SK-N-SH (cell line): ENCODE results near the gene ING1. TPM values are rescaled to one million over a fixed set of nuclear protein-coding genes. Genes with fewer than 3 reads are reported as not detected.

Experiments
- CTCF ChIA-PET: fragments of 300-600, 350-600 bp; formaldehyde crosslinking; extraction: SDS; loops from one replicate; lab custom pipeline; 2021; lab: Yijun Ruan, JAX
- POLR2A ChIA-PET: fragments of 350-600 bp; sonication (Branson Sonifier 250); formaldehyde crosslinking; extraction: SDS; loops from one replicate; lab custom pipeline; 2020; ENCODE audit warnings: antibody characterized with exemption, inconsistent platforms; lab: Yijun Ruan, JAX
- DNase-seq: peaks from one replicate; pipeline ENCODE4 v3.0.0; 2012
- H2AFZ ChIP-seq: fragments of 200-600 bp; sonication (generic); 2 replicates; pipeline ENCODE4 v1.8.1; 2016; ENCODE audit warnings: antibody characterized with exemption, mild to moderate bottlenecking, low read depth
- H3F3A ChIP-seq: fragments of 200-600 bp; sonication (generic); replicated peaks from 2 replicates; pipeline ENCODE3; 2016; ENCODE audit warnings: antibody characterized with exemption, mild to moderate bottlenecking; ENCODE audit not compliant: insufficient read depth
- H3K27ac ChIP-seq, 2 experiments: fragments of 200-500 bp in 1 of 2; fragments of 200-600 bp in 1 of 2; sonication (Bioruptor generic) in 1 of 2; sonication (generic), shearing (Covaris generic) in 1 of 2; 2 replicates each; pipeline versions ENCODE4 v1.5.1 to v1.6.1; 2014 to 2016; ENCODE audit warnings: low read depth in 2 of 2, inconsistent platforms in 1 of 2, low read length in 1 of 2, mild to moderate bottlenecking in 1 of 2, mixed read lengths in 1 of 2
- H3K27me3 ChIP-seq: fragments of 200-600 bp; sonication (generic), shearing (Covaris generic); 2 replicates; pipeline ENCODE4 v1.6.1; 2016; ENCODE audit warnings: mixed run types; ENCODE audit not compliant: insufficient read depth
- H3K36me3 ChIP-seq, 2 experiments: fragments of 200-500 bp in 1 of 2; fragments of 200-600 bp in 1 of 2; sonication (Bioruptor generic) in 1 of 2; sonication (generic) in 1 of 2; replicated peaks in 1 of 2; 2 replicates each; pipeline versions ENCODE3 to v1.5.1; 2014 to 2016; ENCODE audit warnings: low read length in 1 of 2, mild to moderate bottlenecking in 1 of 2; ENCODE audit not compliant: insufficient read depth in 2 of 2, control insufficient read depth in 1 of 2
- H3K4me1 ChIP-seq, 2 experiments: fragments of 200-500 bp in 1 of 2; fragments of 200-600 bp in 1 of 2; sonication (Bioruptor generic) in 1 of 2; sonication (generic), shearing (Covaris generic) in 1 of 2; 2 replicates each; pipeline versions ENCODE4 v1.5.1 to v1.6.1; 2014 to 2016; ENCODE audit warnings: low read depth in 1 of 2, low read length in 1 of 2, mixed run types in 1 of 2; ENCODE audit not compliant: insufficient read depth in 2 of 2, control insufficient read depth in 1 of 2
- H3K4me2 ChIP-seq: fragments of 200-600 bp; sonication (generic), shearing (Covaris generic); 2 replicates; pipeline ENCODE4 v1.6.1; 2017; ENCODE audit warnings: mixed run types
- H3K4me3 ChIP-seq, 2 experiments: fragments of 200-500 bp in 1 of 2; fragments of 200-600 bp in 1 of 2; sonication (Bioruptor generic) in 1 of 2; sonication (generic), shearing (Covaris generic) in 1 of 2; 2 replicates each; pipeline versions ENCODE4 v1.5.1 to v1.8.1; 2014 to 2016; ENCODE audit warnings: low read depth in 2 of 2, inconsistent platforms in 1 of 2, low read length in 1 of 2, mild to moderate bottlenecking in 1 of 2, mixed read lengths in 1 of 2, moderate library complexity in 1 of 2
- H3K79me2 ChIP-seq: fragments of 200-600 bp; sonication (generic); 2 replicates; pipeline ENCODE4 v1.8.1; 2017; ENCODE audit warnings: mild to moderate bottlenecking; ENCODE audit not compliant: insufficient read depth
- H3K9ac ChIP-seq: fragments of 200-600 bp; sonication (generic); 2 replicates; pipeline ENCODE4 v1.6.1; 2017; ENCODE audit warnings: mixed run types
- H3K9me2 ChIP-seq: fragments of 200-600 bp; sonication (generic); 2 replicates; pipeline ENCODE4 v1.6.1; 2017; ENCODE audit warnings: mixed run types
- H3K9me3 ChIP-seq: fragments of 200-600 bp; sonication (generic); 2 replicates; pipeline ENCODE4 v1.6.1; 2017; ENCODE audit warnings: mixed run types, mild to moderate bottlenecking, moderate library complexity
- H4K20me1 ChIP-seq: fragments of 200-600 bp; sonication (generic); 2 replicates; pipeline ENCODE4 v1.6.1; 2017; ENCODE audit warnings: mild to moderate bottlenecking, mixed run types; ENCODE audit not compliant: insufficient read depth
- EZH2phosphoT487 ChIP-seq: fragments of 200-600 bp; sonication (generic); IDR thresholded peaks from 2 replicates; pipeline ENCODE4 v1.6.1; 2017; ENCODE audit warnings: low read depth, mixed run types, mild to moderate bottlenecking, antibody characterized with exemption, moderate library complexity, borderline replicate concordance
- JUND ChIP-seq: IDR thresholded peaks from 2 replicates; pipeline ENCODE4 v1.4.0; 2012
- MXI1 ChIP-seq: IDR thresholded peaks from 2 replicates; pipeline ENCODE4 v1.6.1; 2012; ENCODE audit warnings: mild to moderate bottlenecking, low read depth, low read length, improper control_type of control experiment
- NFIC ChIP-seq: IDR thresholded peaks from 2 replicates; pipeline ENCODE4 v1.4.0; 2012; ENCODE audit warnings: borderline replicate concordance
- PBX3 ChIP-seq: IDR thresholded peaks from 2 replicates; pipeline ENCODE4; 2012
- POLR2AphosphoS5 ChIP-seq: IDR thresholded peaks from 2 replicates; pipeline ENCODE4 v1.6.1; 2012; ENCODE audit warnings: low read depth, low read length
- REST ChIP-seq: IDR thresholded peaks from 2 replicates; pipeline ENCODE4 v1.6.1; 2012; ENCODE audit warnings: mild to moderate bottlenecking, low read depth, low read length, moderate library complexity
- SMC3 ChIP-seq: IDR thresholded peaks from 2 replicates; pipeline ENCODE4 v1.6.1; 2012; ENCODE audit warnings: low read depth, low read length, improper control_type of control experiment
- TEAD4 ChIP-seq: IDR thresholded peaks from 2 replicates; pipeline ENCODE4 v1.4.0; 2012; ENCODE audit warnings: mild to moderate bottlenecking, borderline replicate concordance; ENCODE audit not compliant: insufficient read depth
- USF1 ChIP-seq: IDR thresholded peaks from 2 replicates; pipeline ENCODE4 v1.4.0; 2012; ENCODE audit warnings: low read depth, borderline replicate concordance
- YY1 ChIP-seq: IDR thresholded peaks from 2 replicates; pipeline ENCODE4 v1.4.0; 2012; ENCODE audit warnings: low read depth, mild to moderate bottlenecking
- WGBS: methylation state at CpG from one replicate; pipeline ENCODE4 v1.1.6; 2017; ENCODE audit warnings: low lambda C conversion rate; 5-methylcytosine and 5-hydroxymethylcytosine counted together
- polyA plus RNA-seq, 3 experiments: library from polyadenylated mRNA; depleted of rRNA; stranded (reverse); fragments of >200 nt; gene quantifications; 2 replicates each; pipeline ENCODE4 v1.2.3, GENCODE V29; 2012

Gene ING1
- polyA plus RNA-seq, 1 of the 3 experiments (the other 2 are of a cell fraction): 25.4 TPM

- Histone ChIP-seq H4K20me1 (no peaks in the 10 kb centered on the region), H3K27ac (no peak overlapping the region), H2AFZ (no peak overlapping the region), H3K4me2 (no peak overlapping the region), H3K36me3 (peaks cover 44 to 54% of the 10 kb centered on the region in 2 experiments), H3K27me3 (no peaks in the 10 kb centered on the region), H3K4me1 (no peaks in the 10 kb centered on the region), H3K9me2 (no peaks in the 10 kb centered on the region), H3K9ac (no peak overlapping the region), H3K79me2 (no peaks in the 10 kb centered on the region), H3K4me3 (no peak overlapping the region), H3F3A (peaks cover 4% of the 10 kb centered on the region), H3K9me3 (no peaks in the 10 kb centered on the region)
- POLR2A ChIA-PET: no interaction called here
- WGBS: 95% methylated on average over 3 of the region's 8 CpGs
- no peak for TF ChIP-seq MXI1
- no peak for TF ChIP-seq YY1
- no peak for TF ChIP-seq EZH2phosphoT487
- TF ChIP-seq PBX3: no peak
- no peak for TF ChIP-seq REST
- TF ChIP-seq USF1: no peak
- TF ChIP-seq POLR2AphosphoS5: no peak
- no peak for TF ChIP-seq TEAD4
- no peak for TF ChIP-seq JUND
- TF ChIP-seq NFIC: no peak
- TF ChIP-seq SMC3: no peak
- DNase-seq: no peak
- CTCF ChIA-PET: interaction anchor here (1.3 kb wide), 1 partner anchor 25 kb away, joined by 3 read pairs; no protein-coding TSS in a partner anchor
These were observed 29.0 kb upstream of the ING1 start for GRCh38 chr13:110684388-110685056.
